Cerebellar cortex (tissue), 1 donor: ENCODE data around the gene HBA2.
"Not testable (repeated sequence)": the region's sequence is repeated elsewhere in the genome, so short reads cannot be mapped to it uniquely, and the experiment has no call there.

Experiments
- DNase-seq: peaks from one replicate; pipeline ENCODE4 v3.0.0-alpha.2; 2015; ENCODE audit warnings: low spot score

HBA2 gene

DNA sequence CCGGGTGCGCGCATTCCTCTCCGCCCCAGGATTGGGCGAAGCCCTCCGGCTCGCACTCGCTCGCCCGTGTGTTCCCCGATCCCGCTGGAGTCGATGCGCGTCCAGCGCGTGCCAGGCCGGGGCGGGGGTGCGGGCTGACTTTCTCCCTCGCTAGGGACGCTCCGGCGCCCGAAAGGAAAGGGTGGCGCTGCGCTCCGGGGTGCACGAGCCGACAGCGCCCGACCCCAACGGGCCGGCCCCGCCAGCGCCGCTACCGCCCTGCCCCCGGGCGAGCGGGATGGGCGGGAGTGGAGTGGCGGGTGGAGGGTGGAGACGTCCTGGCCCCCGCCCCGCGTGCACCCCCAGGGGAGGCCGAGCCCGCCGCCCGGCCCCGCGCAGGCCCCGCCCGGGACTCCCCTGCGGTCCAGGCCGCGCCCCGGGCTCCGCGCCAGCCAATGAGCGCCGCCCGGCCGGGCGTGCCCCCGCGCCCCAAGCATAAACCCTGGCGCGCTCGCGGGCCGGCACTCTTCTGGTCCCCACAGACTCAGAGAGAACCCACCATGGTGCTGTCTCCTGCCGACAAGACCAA lies at the start of gene HBA2:
Gene HBA2, plus strand, starts transcription at position 503 of the 568 bp plus-strand sequence. Its CDS starts 37 bp downstream, at position 540.
- DNase-seq, result not testable (repeated sequence)

DNA sequence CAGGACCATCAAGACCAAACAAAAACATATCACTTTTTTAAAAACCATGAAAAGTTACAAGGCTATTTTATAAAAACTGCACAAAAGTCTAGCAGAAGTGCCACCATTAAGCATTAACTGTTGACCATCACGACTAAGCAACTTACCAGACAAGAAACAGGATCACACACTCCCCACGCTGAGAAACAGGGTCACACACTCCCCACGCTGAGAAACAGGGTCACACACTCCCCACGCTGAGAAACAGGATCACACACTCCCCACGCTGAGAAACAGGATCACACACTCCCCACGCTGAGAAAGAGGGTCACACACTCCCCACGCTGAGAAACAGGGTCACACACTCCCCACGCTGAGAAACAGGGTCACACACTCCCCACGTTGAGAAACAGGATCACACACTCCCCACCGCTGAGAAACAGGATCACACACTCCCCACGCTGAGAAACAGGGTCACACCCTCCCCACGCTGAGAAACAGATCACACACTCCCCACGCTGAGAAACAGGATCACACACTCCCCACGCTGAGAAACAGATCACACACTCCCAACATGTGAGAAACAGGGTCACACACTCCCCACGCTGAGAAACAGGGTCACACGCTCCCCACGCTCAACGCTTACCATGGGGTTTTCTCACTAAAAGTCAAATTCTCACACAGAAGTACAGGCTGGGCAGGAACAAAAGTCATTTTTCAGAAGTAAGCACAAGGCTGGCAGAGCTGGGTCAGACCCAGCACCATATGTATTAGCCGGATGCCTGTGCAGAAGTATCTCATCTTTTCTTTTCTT lies 48.9 kb upstream of the HBA2 start:
- DNase-seq, result not testable (repeated sequence)

DNA sequence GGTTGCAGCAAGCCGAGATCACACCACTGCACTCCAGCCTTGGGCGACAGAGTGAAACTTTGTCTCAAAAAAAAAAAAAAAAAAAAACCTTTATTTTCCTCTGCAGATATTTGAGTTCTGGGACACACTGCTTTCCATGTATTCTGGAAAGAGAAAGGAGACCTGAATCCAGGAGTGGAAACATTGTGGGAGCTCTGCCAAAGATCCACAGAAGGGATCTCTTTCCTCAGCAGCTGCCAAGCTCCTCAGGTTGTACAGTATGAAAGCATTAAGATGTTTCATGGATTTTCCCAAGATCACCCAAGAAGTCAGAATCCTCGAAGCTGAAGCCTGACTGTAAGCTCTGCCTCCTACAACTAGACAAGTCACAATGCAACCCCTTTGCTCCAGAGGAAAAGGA lies 47.7 kb upstream of the HBA2 start:
- no peak for DNase-seq

DNA sequence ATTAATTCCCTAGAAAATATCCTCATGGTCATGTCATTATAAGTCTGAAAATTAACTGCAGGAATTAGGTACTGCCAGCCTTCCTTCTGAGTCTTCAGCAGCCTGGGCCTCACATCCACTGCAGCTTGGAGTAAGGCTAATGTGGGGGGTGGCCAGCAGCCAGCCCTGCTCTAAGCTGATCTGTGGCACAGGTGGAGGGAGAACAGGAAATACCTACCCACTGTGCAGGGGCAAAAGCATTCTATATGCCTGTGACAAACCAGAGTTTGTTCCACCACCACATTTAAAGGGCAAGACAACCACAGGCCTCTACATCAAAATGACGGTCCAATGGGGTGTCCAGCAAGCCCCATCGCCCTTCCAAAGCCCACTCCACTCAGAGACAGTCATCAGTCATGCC lies 43.6 kb upstream of the HBA2 start:
- DNase-seq, result no peak

DNA sequence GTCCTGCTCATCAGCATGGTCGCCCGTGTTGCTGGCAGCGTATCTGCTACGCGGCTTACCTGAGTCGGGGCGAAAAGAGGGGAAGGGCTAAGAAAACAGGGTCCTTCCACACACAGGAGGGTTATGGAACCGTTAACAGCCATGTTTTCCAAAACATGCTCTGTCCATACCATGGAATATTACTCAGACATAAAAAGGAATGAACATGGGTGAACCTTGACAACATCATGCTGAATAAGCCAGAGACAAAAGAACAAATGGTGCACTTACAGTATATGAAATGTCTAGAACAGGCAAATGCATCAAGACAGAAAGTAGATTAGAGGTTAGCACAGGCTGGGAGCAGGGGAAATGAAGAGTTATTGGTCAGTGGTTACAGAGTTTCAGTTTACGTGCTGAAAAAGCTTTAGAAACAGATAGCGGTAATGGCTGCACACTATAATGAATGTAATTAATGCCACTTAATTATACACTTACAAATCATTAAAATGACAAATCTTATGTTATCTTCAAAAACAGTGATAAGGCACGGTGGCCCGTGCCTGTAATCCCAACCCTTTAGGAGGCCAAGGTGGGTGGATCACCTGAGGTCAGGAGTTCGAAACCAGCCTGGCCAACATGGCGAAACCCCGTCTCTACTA lies 42.0 kb upstream of the HBA2 start:
- DNase-seq, result no peak

DNA sequence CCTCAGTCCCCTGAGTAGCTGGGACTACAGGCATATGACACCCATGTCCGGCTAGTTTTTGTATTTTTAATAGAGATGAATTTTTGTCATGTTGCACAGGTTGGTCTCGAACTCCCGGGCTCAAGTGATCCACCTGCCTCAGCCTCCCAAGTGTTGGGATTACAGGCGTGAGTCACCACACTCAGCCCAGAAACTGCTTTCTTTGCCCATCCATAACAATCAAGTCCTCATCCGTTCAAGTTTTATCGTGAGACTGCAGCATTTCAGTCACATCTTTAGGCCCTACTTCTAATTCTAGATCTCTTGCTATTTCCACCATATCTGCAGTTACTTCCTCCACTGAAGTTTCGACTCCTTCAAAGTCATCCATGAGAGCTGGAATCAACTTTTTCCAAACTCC lies 40.6 kb upstream of the HBA2 start:
- DNase-seq, result no peak

DNA sequence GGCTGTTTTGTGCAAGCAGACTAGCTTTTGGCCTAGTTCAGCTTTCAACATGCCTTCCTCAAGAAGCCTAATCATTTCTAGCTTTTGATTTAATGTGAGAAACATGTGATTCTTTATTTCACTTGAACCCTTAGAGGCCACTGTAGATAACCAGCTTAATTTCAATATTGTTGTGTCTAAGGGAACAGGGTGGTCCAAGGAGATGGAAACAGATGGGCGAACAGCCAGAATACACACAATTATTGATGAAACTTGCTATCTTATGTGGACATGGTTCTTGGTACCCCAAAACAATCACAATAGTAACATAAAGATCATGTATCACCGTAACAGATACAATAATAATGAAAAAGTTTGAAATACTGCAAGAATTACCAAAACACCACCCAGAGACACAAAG lies 39.0 kb upstream of the HBA2 start:
- DNase-seq, result no peak

DNA sequence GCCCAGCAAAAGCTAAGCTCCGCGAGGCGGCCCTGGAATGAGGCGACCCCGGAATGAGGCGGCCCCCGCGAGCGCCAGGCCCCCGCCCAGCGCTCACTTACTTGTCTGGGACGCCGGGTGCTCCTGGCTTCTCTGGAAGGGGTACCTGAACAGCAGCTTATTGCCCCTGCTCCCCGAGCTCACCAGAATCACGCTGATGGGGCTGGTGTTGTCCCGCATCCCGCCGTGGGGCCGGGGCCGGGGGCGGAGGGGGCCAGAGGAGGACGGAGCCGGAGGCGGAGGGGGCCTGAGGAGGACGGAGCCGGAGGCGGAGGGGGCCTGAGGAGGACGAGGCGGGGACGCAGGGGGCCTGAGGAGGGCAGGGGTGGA lies 34.6 kb upstream of the HBA2 start:
- no peak for DNase-seq

DNA sequence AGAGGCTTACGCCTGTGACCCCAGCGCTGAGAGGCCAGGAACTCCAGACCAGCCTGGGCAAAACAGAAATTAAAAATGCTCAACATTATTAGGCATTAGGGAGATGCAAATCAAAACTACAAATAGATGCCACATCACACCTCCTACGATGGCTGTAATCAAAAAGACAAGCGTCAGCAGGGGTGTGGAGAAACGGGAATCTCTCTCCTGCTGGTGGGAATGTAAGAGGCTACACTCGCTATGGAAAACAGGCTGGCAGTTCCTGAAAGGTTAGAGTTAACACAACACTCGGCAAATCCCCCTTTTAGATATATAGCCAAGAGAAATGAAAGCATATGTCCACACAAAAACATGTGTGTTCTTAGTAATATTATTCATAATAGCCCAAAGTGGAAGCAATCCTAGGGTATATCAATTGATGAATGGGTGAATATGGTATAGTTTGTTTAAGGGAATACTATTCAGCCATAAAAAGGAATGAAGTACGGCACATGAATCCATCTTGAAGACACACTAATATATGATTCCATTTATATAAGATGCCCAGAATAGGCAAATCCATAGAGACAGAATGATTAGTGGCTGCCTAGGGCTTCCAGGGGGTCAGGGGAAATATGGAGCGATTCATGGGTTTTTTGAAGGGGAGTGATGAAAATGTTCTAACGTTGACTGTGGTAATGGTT lies 32.4 kb upstream of the HBA2 start:
- no peak for DNase-seq

DNA sequence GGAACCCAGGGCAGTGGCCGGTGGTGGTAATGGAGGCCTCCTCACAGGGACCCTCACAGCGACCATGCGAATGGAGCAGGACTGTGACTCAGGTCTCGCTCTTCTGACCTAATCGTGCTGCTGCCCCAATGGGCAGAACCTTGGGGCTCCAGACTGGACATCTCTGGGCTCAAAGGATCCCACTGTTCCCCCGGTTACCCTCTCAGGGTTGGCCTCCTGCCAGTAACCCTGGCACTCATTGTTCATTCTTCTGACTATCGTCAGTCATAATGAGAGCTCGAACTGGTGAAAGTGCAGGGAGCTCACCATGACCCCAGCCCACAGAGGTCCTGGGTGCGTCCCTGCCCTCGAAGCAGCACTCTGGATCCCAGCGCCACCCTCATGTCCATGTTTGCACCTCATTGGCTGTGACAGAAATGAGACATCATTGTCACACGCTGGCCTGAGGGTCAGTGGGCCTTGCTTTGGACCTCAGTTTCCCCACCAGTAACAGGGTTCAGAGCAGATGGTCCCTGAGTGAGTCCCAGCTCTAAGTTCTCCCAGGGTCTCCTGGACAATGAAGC lies 30.2 kb upstream of the HBA2 start:
- DNase-seq, result no peak

DNA sequence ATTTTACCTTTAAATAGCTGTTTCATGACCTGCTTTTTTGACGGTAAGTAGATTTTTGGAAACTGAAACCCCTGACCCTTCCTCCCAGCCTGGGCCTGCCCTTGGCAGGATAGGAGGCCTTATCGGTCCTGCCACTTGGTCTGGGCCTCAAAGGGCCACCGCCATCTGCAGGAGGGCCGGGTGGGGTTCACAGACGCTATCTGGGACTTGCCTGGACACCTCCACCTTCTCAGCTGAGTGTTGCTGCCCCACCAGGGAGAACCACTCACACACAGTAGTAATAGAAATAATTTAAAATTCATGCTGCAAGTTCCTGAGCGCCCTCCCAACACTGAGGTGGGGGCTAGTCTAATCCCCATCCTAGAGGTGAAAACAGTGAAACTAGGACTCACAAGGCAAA lies 29.6 kb upstream of the HBA2 start:
- no peak for DNase-seq

DNA sequence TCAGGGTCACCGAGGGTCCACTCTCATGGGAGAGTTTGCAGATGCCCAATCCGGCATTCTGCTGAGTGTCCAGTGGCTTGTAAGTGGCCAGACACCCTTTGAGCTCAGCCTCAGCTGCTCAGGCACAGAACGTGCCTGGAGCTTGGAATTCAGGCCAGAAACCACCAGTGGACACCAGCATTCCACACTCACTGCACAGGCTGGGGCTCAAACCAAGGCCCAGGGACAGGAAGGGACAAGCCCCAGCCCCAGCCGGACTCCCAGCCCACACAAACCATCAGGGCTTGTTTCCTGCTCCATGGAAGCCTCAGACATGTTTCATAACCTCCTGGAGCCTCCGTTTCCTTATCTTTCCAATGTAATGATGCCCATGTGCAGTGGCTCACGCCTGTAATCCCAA lies 29.2 kb upstream of the HBA2 start:
- no peak for DNase-seq

DNA sequence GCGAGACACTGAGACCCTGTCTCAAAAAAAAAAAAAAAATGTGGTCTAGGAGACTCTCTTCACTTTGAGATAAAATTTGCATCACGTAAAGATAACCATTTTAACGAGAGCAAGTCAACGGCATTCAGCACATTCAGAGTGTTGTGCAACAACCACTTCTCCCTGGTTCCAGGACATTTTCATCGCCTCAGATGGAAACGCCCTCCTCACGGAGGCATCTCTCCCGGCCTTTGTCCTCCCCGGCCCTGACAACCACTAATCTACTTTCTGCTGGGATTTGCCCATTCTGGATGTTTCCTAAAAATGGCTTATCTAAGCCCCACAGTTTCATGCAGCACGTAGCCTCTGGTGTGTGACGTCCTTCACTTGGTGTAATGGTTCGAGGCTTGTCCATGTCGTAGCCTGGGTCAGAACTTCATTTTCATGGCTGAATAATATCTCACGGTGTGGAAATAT lies 27.9 kb upstream of the HBA2 start:
- no peak for DNase-seq

DNA sequence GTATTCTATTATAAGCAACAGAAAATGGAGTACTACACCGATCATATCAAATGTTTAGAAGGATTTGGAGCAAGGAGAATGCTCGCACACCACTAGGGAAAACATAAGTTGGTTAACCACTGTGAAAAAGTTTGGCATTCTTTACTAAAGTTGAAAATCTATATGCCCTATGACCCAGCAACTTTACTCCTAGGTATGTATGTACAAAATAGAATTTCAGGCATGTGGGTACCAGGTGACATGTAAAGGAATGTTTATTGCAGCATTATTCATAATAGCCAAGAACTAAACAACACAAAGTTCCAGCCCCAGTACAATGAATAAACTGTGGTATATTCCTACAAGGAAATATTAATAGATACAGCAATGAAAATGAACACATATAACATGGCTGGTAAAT lies 26.0 kb upstream of the HBA2 start:
- DNase-seq, result no peak

DNA sequence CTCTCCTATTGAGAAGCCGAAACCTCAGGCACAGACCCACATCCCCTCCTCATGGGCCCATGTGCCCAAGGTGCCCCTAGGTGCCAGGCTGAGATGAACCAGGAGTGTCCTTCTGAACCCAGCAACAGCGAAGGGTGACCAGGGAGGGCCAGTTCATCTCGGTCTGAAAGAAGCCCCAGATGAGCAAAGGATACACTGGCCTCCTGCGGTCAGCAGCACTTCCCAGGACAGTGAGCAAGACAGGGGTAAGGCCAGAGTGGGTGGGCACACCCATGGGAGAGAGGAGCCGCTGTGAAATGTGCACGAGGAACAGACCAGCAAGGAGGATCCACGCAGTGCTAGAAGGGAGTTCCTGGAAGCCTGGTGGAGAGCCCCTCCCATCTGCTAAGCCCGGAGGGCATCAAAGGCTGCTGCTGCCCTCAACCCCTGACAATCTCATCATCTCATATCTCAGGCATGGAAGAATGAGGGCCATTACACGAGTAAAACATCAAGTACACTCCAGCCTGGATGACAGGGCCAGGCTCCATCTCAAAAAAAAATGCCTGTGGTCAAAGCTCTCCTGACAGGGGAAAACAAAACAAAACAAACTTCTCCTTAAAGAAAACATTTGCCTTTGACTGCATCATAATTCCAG lies 23.5 kb upstream of the HBA2 start:
- no peak for DNase-seq

DNA sequence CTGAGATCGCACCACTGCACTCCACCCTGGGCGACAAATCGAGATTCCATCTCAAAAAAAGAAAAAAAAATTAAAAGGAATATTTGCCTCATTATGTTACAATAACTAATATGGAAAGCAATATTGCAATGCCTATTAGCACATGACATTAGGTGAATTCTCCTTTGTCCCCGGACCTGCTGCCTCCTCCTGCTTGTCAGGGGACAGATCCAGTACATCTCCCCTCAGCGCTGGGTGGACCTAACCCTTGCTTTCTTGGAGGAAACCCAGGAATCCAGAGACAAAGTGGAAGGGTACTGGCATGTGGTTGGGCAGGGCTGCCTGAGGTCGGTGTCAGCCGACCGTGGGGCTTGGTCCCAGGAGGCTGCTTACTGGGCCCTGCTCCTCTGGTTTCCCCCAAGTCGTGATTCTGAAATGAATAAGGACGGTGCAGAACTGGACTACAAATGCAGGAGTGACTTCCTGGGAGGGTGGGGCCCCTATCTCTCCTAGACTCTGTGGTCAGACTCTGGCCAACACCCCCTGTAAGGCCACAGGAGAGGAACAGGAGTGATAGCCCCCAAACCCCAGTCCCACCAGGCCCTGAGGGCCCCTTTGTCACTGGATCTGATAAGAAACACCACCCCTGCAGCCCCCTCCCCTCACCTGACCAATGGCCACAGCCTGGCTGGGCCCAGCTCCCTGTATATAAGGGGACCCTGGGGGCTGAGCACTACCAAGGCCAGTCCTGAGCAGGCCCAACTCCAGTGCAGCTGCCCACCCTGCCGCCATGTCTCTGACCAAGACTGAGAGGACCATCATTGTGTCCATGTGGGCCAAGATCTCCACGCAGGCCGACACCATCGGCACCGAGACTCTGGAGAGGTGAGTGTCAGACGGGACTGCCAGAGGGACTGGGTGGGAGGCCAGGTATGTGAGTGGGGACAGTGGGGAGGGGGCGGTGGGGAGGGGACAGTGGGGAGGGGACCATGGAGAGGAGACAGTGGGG lies 20.2 kb upstream of the HBA2 start, which contains the start of gene HBZ:
Gene HBZ, plus strand, starts transcription at position 504 of the 988 bp plus-strand sequence. Its CDS starts 266 bp downstream, at position 770.
- DNase-seq, result no peak

DNA sequence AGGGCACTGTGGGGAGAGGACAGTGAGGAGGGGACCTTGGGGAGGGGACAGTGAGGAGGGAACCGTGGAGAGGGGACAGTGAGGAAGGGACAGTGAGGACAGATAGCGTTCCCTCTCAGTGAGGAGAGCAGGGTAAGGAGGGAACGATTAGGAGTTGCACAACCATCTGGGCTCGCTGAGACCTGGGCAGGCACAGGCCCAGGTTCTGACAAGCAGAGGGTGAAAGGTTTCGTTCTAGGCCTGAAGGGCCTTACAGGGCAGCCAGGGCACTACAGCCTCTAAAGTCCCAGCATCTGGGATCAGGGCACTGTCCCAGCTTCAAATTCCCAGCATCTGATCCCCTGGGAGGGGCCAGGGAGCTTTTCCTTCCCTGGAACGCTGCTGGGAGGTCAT lies 19.6 kb upstream of the HBA2 start:
- not testable (repeated sequence) for DNase-seq

DNA sequence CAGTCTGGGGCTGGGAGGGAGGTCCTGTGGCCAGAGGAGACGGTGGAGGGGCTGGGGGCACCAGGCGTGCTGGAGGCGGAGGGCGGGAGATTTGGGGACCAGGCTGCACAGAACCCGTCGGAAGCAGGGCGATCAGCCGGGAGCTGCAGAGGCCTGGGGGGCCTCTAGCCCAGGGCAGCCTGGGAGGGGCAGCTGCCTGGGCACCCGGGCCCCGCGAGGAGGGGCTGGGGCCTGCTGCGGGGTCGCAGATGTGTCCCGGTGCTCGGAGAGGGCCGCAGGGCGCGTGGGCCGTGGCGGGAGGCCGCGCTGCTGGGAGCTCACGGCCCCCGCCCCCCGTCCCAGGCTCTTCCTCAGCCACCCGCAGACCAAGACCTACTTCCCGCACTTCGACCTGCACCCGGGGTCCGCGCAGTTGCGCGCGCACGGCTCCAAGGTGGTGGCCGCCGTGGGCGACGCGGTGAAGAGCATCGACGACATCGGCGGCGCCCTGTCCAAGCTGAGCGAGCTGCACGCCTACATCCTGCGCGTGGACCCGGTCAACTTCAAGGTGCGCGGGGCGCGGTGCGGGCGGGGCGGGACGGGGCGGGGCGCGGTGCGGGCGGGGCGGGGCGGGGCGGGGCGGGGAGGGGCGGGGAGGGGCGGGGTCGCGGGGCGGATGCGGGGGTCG lies 19.0 kb upstream of the HBA2 start:
- DNase-seq, result not testable (repeated sequence)

DNA sequence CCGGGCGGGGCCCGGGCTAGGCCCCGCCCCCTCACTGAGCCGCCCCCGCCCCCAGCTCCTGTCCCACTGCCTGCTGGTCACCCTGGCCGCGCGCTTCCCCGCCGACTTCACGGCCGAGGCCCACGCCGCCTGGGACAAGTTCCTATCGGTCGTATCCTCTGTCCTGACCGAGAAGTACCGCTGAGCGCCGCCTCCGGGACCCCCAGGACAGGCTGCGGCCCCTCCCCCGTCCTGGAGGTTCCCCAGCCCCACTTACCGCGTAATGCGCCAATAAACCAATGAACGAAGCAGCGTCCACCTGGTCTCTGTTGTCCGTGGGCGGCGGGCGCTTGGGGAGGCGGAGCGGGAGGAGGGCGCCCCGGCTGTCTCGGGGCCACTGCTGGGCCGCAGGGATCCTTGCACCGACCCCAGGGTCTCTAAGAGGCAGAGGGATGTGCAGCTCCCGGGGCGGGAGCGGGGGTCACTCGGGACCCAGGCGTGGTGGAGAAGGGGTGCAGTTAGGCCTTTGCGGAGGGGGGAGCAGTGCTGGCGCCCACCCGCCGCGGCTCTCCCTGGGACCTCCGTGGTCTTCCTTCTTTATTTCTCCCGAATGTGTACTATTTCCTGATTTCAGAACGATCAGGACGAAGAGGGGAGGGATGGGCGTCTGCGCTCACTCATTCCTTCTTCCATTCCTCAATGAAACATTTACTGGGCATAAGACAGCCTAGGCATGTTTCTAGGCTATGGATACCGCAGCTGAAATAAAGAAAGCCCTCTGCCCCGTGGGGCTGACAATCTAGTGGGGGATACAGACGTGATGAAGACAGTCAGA lies 18.3 kb upstream of the HBA2 start:
- no peak for DNase-seq
